ENCODE measurements around the gene HDDC2.

Gene HDDC2

GRCh38 chr6:125269328-125269985 is 32.3 kb downstream of the HDDC2 start:
- no peak for DNase-seq (ENCODE audit: low read depth)

GRCh38 chr6:125268765-125269164 is 33.0 kb downstream of the HDDC2 start:
- no peak for DNase-seq (ENCODE audit: low read depth)

GRCh38 chr6:125267806-125268523 is 33.8 kb downstream of the HDDC2 start:
- DNase-seq (ENCODE audit: low read depth) = no peak

GRCh38 chr6:125264476-125264875 is 37.3 kb downstream of the HDDC2 start:
- no peak for DNase-seq (ENCODE audit: low read depth)

GRCh38 chr6:125262016-125263013 is 39.5 kb downstream of the HDDC2 start:
- DNase-seq (ENCODE audit: low read depth) = no peak

- DNase-seq (ENCODE audit: low read depth) = no peak
Measured at GRCh38 chr6:125259354-125259736, 42.4 kb downstream of the HDDC2 start.

- no peak for DNase-seq (ENCODE audit: low read depth)
Measured at GRCh38 chr6:125258651-125259353, 43.0 kb downstream of the HDDC2 start.

GRCh38 chr6:125257351-125257750 is 44.4 kb downstream of the HDDC2 start:
- DNase-seq (ENCODE audit: low read depth) = no peak

- no peak for DNase-seq (ENCODE audit: low read depth)
Measured at GRCh38 chr6:125255201-125255600, 46.6 kb downstream of the HDDC2 start.

- no peak for DNase-seq (ENCODE audit: low read depth)
Measured at GRCh38 chr6:125254321-125254720, 47.4 kb downstream of the HDDC2 start.

- DNase-seq (ENCODE audit: low read depth) = no peak
Measured at GRCh38 chr6:125253881-125254280, 47.9 kb downstream of the HDDC2 start.

GRCh38 chr6:125252891-125253290 is 48.9 kb downstream of the HDDC2 start:
- DNase-seq (ENCODE audit: low read depth) = no peak

GRCh38 chr6:125251516-125252220 is 50.1 kb downstream of the HDDC2 start:
- DNase-seq (ENCODE audit: low read depth) = no peak

- DNase-seq (ENCODE audit: low read depth) = no peak
Measured at GRCh38 chr6:125250511-125250910, 51.3 kb downstream of the HDDC2 start.

GRCh38 chr6:125248136-125248535 is 53.6 kb downstream of the HDDC2 start:
- DNase-seq (ENCODE audit: low read depth) = no peak

- DNase-seq (ENCODE audit: low read depth) = no peak
Measured at GRCh38 chr6:125246566-125246965, 55.2 kb downstream of the HDDC2 start.

GRCh38 chr6:125245523-125246264 is 56.1 kb downstream of the HDDC2 start:
- DNase-seq (ENCODE audit: low read depth) = no peak

GRCh38 chr6:125245109-125245508 is 56.7 kb downstream of the HDDC2 start:
- DNase-seq (ENCODE audit: low read depth) = no peak

GRCh38 chr6:125237764-125238163 is 64.0 kb downstream of the HDDC2 start:
- DNase-seq (ENCODE audit: low read depth) = no peak

- no peak for DNase-seq (ENCODE audit: low read depth)
Measured at GRCh38 chr6:125236536-125237327, 65.0 kb downstream of the HDDC2 start.
